ENCODE results near the gene PBXIP1. TPM values are rescaled to one million over a fixed set of nuclear protein-coding genes. Genes with fewer than 3 reads are reported as not detected.

PBXIP1 gene
- total and polyA plus RNA-seq, 10 of the 15 experiments (the other 5 are each of a cell fraction or from before 2014, with no cell fraction given) = 0.63 to 25.6 (median 15.4) TPM

DNA sequence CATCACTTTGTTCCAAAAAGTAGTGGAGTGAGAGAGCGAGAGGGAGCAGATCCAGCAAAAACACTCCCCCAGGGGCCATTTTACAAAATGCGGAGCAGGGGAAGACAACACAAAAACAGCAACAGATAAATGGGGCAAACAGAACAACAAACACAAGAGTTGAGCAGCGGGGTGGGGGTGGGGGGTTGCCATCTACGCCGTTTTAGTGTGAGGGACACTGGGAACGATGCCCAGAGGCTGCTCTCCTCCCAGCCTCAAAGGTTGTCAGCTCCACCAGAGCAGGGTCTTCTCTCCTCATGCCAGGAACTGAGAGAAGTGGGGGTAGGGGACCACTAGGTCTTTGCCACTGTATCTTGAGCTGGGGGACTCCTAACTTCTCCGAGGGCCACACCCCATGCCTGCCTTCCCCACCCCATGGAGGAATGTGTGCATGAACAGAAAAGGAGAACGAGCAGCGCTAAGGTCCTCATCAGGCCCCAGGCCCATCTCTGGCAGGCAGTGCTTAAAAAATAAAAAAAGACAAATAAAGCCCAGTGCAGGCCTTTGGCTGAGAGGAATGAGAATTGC is 1.3 kb upstream of the PBXIP1 start (continued):
- TF ChIP-seq BHLHE40 (IDR thresholded peaks at IDR 0.05; ENCODE audit: borderline replicate concordance in 1 of 2, low read depth in 2 of 2, low read length in 1 of 2) (no peak), SREBF1 (IDR thresholded peaks at IDR 0.05; ENCODE audit: low read length) (no peak), PML (IDR thresholded peaks at IDR 0.05; ENCODE audit: low read length) (no peak), TARDBP (IDR thresholded peaks at IDR 0.05; ENCODE audit: borderline replicate concordance) (no peak), CBFB (IDR thresholded peaks at IDR 0.05; ENCODE audit: low read depth) (no peak), FOS (IDR thresholded peaks at IDR 0.05; ENCODE audit: borderline replicate concordance, extremely low read depth, insufficient read length) (no peak), TCF12 (IDR thresholded peaks at IDR 0.05; ENCODE audit: low read depth, low read length) (no peak), ESRRA (IDR thresholded peaks at IDR 0.05; ENCODE audit: low read length) (no peak), LARP7 (IDR thresholded peaks at IDR 0.05) (no peak), JUNB (IDR thresholded peaks at IDR 0.05) (no peak)
- TF ChIP-seq, protein P1, sequence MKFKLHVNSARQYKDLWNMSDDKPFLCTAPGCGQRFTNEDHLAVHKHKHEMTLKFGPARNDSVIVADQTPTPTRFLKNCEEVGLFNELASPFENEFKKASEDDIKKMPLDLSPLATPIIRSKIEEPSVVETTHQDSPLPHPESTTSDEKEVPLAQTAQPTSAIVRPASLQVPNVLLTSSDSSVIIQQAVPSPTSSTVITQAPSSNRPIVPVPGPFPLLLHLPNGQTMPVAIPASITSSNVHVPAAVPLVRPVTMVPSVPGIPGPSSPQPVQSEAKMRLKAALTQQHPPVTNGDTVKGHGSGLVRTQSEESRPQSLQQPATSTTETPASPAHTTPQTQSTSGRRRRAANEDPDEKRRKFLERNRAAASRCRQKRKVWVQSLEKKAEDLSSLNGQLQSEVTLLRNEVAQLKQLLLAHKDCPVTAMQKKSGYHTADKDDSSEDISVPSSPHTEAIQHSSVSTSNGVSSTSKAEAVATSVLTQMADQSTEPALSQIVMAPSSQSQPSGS (IDR thresholded peaks at IDR 0.05; ENCODE audit: low read length) = no peak

DNA sequence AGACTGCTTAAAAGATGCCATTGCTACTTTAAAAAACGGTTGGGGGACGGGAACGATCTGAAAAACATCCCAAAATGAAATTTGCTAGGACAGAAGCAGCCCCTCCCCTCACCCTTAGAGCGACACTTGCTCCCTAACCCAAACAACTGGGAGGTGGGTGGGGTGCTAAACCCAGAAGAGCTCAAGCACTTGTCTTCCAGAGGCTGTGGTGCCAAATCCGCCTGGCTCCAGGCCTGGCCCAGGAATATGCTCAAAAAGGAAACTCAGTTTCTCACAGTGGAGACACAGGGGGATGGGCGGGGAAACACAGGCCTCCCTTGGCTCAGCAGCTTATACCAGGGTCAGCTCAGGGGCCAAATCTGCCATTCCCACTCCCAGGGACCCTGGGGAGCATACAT is 644 bp upstream of the PBXIP1 start:
- H3K9ac ChIP-seq (ENCODE audit: control insufficient read depth, insufficient read depth, low read length) = peak overlapping the region; percentile 30; the same call in 1 of the 2 replicates
- H3K79me2 ChIP-seq (ENCODE audit: control insufficient read depth, insufficient read depth, low read length) = peaks cover 25% of the 10 kb centered on the region
- ChIA-PET POLR2A (interaction anchor here (1.0 to 12.3 kb wide), 7 partner anchors 16 to 82 kb away, joined by 4 to 140 read pairs (median 10); partner anchors contain the start of genes CKS1B, FLAD1, PMVK and SHC1), RAD21 (ENCODE audit: unreplicated experiment) (interaction anchor here (1.0 to 2.6 kb wide), 9 partner anchors 17 to 165 kb away, joined by 3 to 10 read pairs (median 6); partner anchors contain the start of genes ADAM15, FLAD1 and PMVK), CTCF (interaction anchor here (0.8 to 2.8 kb wide), 11 partner anchors 9 to 397 kb away, joined by 3 to 17 read pairs (median 4); partner anchors contain the start of genes ADAM15, FLAD1, LENEP and SHC1), SMC1A (ENCODE audit: uncharacterized antibody, unreplicated experiment) (interaction anchor here (0.7 to 2.5 kb wide), 11 partner anchors 14 to 397 kb away, joined by 3 to 21 read pairs (median 5); partner anchors contain the start of genes FLAD1, PMVK and SHC1)
- 51% methylated on average over 6 of the region's 6 CpGs for WGBS (ENCODE audit: insufficient coverage, insufficient replicate concordance, low lambda C conversion rate, missing lambda C conversion rate)
- TF ChIP-seq ETV6 (conservative IDR thresholded peaks at IDR 0.05 in 1 of 2, IDR thresholded peaks at IDR 0.05 in 1 of 2; ENCODE audit: borderline replicate concordance in 1 of 2, low read depth in 1 of 2) (no peak), RCOR1 (conservative IDR thresholded peaks at IDR 0.05; ENCODE audit: low read depth, low read length) (no peak), USF2 (IDR thresholded peaks at IDR 0.05; ENCODE audit: borderline replicate concordance, low read depth, low read length) (no peak)
- FAIRE-seq (no peak), ATAC-seq (no peak), DNase-seq (ENCODE audit: low read depth, low spot score) (no peak)
- TSS peak; percentile 72 for BruUV-seq (replicated peaks)
- peak overlapping the region; percentile 81; the same call in 1 of the 2 replicates for H3K4me3 ChIP-seq
- H3K9me3 ChIP-seq (replicated peaks; ENCODE audit: control insufficient read depth, insufficient read depth, low read length) = no peaks in the 10 kb centered on the region
- in situ Hi-C loops (cut with MboI) = no loop called here
- H2AFZ ChIP-seq (ENCODE audit: control insufficient read depth, low read depth, low read length) = peak overlapping the region; percentile 57
- H3K27me3 ChIP-seq (replicated peaks in 1 of 2; ENCODE audit: control insufficient read depth in 2 of 2, insufficient read depth in 2 of 2, low read length in 1 of 2) = no peaks in the 10 kb centered on the region
- intact Hi-C loops (cut with micrococcal nuclease; ENCODE audit: unreplicated experiment) = no loop called here
- no peaks in the 10 kb centered on the region for H4K20me1 ChIP-seq (ENCODE audit: control insufficient read depth, insufficient read depth)
- H3K4me1 ChIP-seq (ENCODE audit: control insufficient read depth, insufficient read depth, low read length) = peaks cover 33% of the 10 kb centered on the region
- H3K4me2 ChIP-seq (ENCODE audit: control insufficient read depth, insufficient read depth) = peak overlapping the region; percentile 93
- peak overlapping the region; percentile 72; the same call in 1 of the 2 replicates for H3K27ac ChIP-seq (ENCODE audit: control insufficient read depth, insufficient read depth)
- peaks cover 3 to 5% of the 10 kb centered on the region in 2 experiments; a peak in 2 of 4 replicates for H3K36me3 ChIP-seq (ENCODE audit: control insufficient read depth in 2 of 2, insufficient read depth in 2 of 2, low read length in 1 of 2)
